Panc1 (cell line): ENCODE results near the gene PSMB2. TPM values are rescaled to one million over a fixed set of nuclear protein-coding genes. Genes with fewer than 3 reads are reported as not detected.

Source experiments
- ATAC-seq: fragments of 200-7000 bp; cut with Tn5 transposase; 2 replicates; pipeline ENCODE4 v1.9.1; 2020; ENCODE audit warnings: mild to moderate bottlenecking, moderate library complexity
- BruUV-seq: library from RNA; stranded (reverse); fragments of 400-500 nt; replicated peaks from 2 replicates; lab custom pipeline; 2021; lab: Mats Ljungman, UMichigan
- CTCF ChIA-PET: fragments of 300-600 bp; sonication (Branson Sonifier 250); formaldehyde crosslinking; loops from one replicate; lab custom pipeline; 2022; ENCODE audit warnings: antibody characterized with exemption; lab: Charles Lee
- POLR2A ChIA-PET: fragments of 300-600 bp; sonication (Branson Sonifier 250); formaldehyde crosslinking; loops from one replicate; lab custom pipeline; 2022; ENCODE audit warnings: antibody characterized with exemption; lab: Charles Lee
- DNase-seq: peaks from one replicate; pipeline ENCODE4 v3.0.0-alpha.2; 2010; ENCODE audit warnings: low read depth, low spot score
- H3K27ac ChIP-seq: 2 replicates; pipeline ENCODE4 v1.5.1; 2011; ENCODE audit warnings: mild to moderate bottlenecking, low read length, inconsistent platforms
- H3K27me3 ChIP-seq: fragments of 200-500 bp; sonication (Bioruptor generic); 2 replicates; pipeline ENCODE4 v1.6.0; 2014; ENCODE audit warnings: low read length, inconsistent platforms; ENCODE audit not compliant: control insufficient read depth, insufficient read depth
- H3K36me3 ChIP-seq: fragments of 200-500 bp; sonication (Bioruptor generic); 2 replicates; pipeline ENCODE4 v1.5.1; 2014; ENCODE audit warnings: inconsistent platforms, mild to moderate bottlenecking, low read length, moderate library complexity; ENCODE audit not compliant: control insufficient read depth, insufficient read depth
- H3K4me1 ChIP-seq: 2 replicates; pipeline ENCODE4 v1.5.1; 2011; ENCODE audit warnings: inconsistent platforms, mild to moderate bottlenecking, low read length, moderate library complexity; ENCODE audit not compliant: control insufficient read depth, insufficient read depth
- H3K4me3 ChIP-seq, 2 experiments: 2 replicates each; pipeline ENCODE4 v1.5.1; 2011 to 2012; ENCODE audit warnings: low read depth in 2 of 2, low read length in 2 of 2, mild to moderate bottlenecking in 2 of 2, inconsistent platforms in 1 of 2, moderate library complexity in 1 of 2
- H3K9me3 ChIP-seq: fragments of 200-500 bp; sonication (Bioruptor generic); 2 replicates; pipeline ENCODE4 v1.5.1; 2014; ENCODE audit warnings: low read depth, mild to moderate bottlenecking, inconsistent platforms, low read length, moderate library complexity; ENCODE audit not compliant: control insufficient read depth, insufficient read depth
- POLR2AphosphoS5 ChIP-seq: IDR thresholded peaks from 2 replicates; pipeline ENCODE4 v1.6.1; 2012; ENCODE audit warnings: mild to moderate bottlenecking, low read depth, low read length, moderate library complexity
- SIN3A ChIP-seq: IDR thresholded peaks from 2 replicates; pipeline ENCODE4 v1.6.1; 2012; ENCODE audit warnings: low read depth, mild to moderate bottlenecking, low read length, moderate library complexity, borderline replicate concordance; ENCODE audit not compliant: insufficient read depth
- TCF7L2 ChIP-seq: IDR thresholded peaks from 2 replicates; pipeline ENCODE4 v1.6.1; 2011; ENCODE audit warnings: mild to moderate bottlenecking, low read depth, low read length, inconsistent platforms
- in situ Hi-C: cut with HindIII; loops from 2 replicates; pipeline ENCODE4 v1.10.0; 2016; ENCODE audit warnings: low sequenced_read_pairs, low pct_unique_long_range_greater_than_20kb
- intact Hi-C: fragments of 100-400 bp; cut with micrococcal nuclease; formaldehyde crosslinking; loops from one replicate; pipeline ENCODE4 v1.10.0; 2022; ENCODE audit not compliant: unreplicated experiment
- total RNA-seq: library from RNA; stranded (reverse); gene quantifications from one replicate; pipeline ENCODE4 v1.2.1, GENCODE V29; 2021; ENCODE audit not compliant: unreplicated experiment
- TF ChIP-seq, protein P1 (sequence below), 2 experiments: IDR thresholded peaks; 2 replicates each; pipeline ENCODE4 v1.6.1; 2011 to 2012; ENCODE audit warnings: low read depth in 2 of 2, control low read depth in 1 of 2, low read length in 1 of 2, mild to moderate bottlenecking in 1 of 2, moderate library complexity in 1 of 2; ENCODE audit not compliant: insufficient read depth in 1 of 2
- TF ChIP-seq, protein P2 (sequence below): fragments of 450-650 bp; IDR thresholded peaks from 2 replicates; pipeline ENCODE4 v1.5.1; 2017; ENCODE audit warnings: mild to moderate bottlenecking

PSMB2 gene
- total RNA-seq, 1 experiment from 2014 or later: 95.0 TPM

DNA sequence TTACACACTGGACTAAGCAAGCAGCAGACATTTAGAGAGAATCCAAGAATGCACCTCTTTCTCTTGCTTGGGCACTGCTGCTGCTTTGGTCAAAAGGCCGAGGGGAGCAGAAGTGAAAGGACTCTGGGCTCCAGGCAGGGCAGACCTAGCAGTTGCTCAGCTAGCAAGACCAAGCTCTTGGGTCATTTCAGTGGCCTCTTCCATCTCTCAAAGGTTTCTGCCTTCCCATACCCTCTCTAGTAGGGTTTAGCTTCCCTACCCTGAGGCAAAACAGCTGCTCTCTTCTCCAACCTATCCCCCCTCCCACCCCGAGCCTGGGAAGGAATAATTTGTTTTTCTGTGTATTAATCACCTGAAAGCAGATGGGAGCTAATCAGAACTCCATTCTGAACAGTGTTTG lies 42.4 kb downstream of the PSMB2 start:
- in situ Hi-C loops: no loop called here
- H3K27ac ChIP-seq: no peak overlapping the region
- no peak for ATAC-seq
- DNase-seq: no peak
- peaks cover 12% of the 10 kb centered on the region for H3K36me3 ChIP-seq
- no peaks in the 10 kb centered on the region for H3K9me3 ChIP-seq
- H3K27me3 ChIP-seq: no peaks in the 10 kb centered on the region
- intact Hi-C loops: no loop called here
- POLR2A ChIA-PET: interaction anchor here (0.6 kb wide), 1 partner anchor 13 kb away, joined by 3 read pairs; no protein-coding TSS in a partner anchor
- no TSS peak for BruUV-seq
- no peak overlapping the region for H3K4me3 ChIP-seq
- CTCF ChIA-PET: no interaction called here
- peak; percentile 37; the same call in 1 of the 2 replicates for TF ChIP-seq POLR2AphosphoS5
- TF ChIP-seq, protein P1, sequence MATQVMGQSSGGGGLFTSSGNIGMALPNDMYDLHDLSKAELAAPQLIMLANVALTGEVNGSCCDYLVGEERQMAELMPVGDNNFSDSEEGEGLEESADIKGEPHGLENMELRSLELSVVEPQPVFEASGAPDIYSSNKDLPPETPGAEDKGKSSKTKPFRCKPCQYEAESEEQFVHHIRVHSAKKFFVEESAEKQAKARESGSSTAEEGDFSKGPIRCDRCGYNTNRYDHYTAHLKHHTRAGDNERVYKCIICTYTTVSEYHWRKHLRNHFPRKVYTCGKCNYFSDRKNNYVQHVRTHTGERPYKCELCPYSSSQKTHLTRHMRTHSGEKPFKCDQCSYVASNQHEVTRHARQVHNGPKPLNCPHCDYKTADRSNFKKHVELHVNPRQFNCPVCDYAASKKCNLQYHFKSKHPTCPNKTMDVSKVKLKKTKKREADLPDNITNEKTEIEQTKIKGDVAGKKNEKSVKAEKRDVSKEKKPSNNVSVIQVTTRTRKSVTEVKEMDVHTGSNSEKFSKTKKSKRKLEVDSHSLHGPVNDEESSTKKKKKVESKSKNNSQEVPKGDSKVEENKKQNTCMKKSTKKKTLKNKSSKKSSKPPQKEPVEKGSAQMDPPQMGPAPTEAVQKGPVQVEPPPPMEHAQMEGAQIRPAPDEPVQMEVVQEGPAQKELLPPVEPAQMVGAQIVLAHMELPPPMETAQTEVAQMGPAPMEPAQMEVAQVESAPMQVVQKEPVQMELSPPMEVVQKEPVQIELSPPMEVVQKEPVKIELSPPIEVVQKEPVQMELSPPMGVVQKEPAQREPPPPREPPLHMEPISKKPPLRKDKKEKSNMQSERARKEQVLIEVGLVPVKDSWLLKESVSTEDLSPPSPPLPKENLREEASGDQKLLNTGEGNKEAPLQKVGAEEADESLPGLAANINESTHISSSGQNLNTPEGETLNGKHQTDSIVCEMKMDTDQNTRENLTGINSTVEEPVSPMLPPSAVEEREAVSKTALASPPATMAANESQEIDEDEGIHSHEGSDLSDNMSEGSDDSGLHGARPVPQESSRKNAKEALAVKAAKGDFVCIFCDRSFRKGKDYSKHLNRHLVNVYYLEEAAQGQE (IDR thresholded peaks at IDR 0.05; ENCODE audit: insufficient read depth in 1 of 2, low read depth in 2 of 2, low read length in 1 of 2): no peak
- H3K4me1 ChIP-seq: no peaks in the 10 kb centered on the region

DNA sequence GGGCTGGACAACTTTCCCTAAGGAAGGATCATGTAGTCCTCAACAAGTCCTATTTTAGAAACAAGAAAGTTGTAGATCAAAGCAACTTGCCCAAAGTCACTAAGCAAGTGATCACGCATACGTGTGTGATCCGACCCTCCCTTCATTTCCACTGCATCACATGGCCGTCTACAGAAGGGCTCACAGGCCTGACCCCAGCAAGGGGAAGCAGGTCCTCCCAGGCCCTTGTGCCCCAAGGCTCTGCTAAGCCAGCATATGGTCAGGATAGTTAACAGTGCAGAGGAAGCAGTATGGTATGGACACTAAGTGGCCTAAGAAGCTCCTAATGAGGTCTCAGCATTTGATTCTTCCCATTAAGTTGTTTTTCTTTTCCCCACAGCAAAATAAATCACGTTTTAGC lies 43.5 kb downstream of the PSMB2 start:
- CTCF ChIA-PET: no interaction called here
- no peak overlapping the region for H3K27ac ChIP-seq
- no TSS peak for BruUV-seq
- DNase-seq (no peak), ATAC-seq (no peak)
- H3K9me3 ChIP-seq: no peaks in the 10 kb centered on the region
- TF ChIP-seq, protein P1 (IDR thresholded peaks at IDR 0.05; ENCODE audit: insufficient read depth in 1 of 2, low read depth in 2 of 2, low read length in 1 of 2): no peak
- no peak for TF ChIP-seq SIN3A
- TF ChIP-seq POLR2AphosphoS5: no peak
- TF ChIP-seq TCF7L2: no peak
- TF ChIP-seq, protein P2, sequence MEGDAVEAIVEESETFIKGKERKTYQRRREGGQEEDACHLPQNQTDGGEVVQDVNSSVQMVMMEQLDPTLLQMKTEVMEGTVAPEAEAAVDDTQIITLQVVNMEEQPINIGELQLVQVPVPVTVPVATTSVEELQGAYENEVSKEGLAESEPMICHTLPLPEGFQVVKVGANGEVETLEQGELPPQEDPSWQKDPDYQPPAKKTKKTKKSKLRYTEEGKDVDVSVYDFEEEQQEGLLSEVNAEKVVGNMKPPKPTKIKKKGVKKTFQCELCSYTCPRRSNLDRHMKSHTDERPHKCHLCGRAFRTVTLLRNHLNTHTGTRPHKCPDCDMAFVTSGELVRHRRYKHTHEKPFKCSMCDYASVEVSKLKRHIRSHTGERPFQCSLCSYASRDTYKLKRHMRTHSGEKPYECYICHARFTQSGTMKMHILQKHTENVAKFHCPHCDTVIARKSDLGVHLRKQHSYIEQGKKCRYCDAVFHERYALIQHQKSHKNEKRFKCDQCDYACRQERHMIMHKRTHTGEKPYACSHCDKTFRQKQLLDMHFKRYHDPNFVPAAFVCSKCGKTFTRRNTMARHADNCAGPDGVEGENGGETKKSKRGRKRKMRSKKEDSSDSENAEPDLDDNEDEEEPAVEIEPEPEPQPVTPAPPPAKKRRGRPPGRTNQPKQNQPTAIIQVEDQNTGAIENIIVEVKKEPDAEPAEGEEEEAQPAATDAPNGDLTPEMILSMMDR: no peak
- no peaks in the 10 kb centered on the region for H3K27me3 ChIP-seq
- H3K4me1 ChIP-seq: no peaks in the 10 kb centered on the region
- intact Hi-C loops (no loop called here), in situ Hi-C loops (no loop called here)
- peaks cover 8% of the 10 kb centered on the region for H3K36me3 ChIP-seq
- no peak overlapping the region for H3K4me3 ChIP-seq
- POLR2A ChIA-PET: interaction anchor here (0.6 kb wide), 1 partner anchor 29 kb away, joined by 11 read pairs; no protein-coding TSS in a partner anchor
